ACC112 (cell line): ENCODE measurements around the gene HCFC1.

Experiments
- H2AFZ ChIP-seq: fragments of 200-600 bp; sonication (generic); one replicate; pipeline ENCODE4 v1.6.0; 2017; ENCODE audit warnings: antibody characterized with exemption, low read length; ENCODE audit not compliant: unreplicated experiment
- H3K27ac ChIP-seq: fragments of 200-600 bp; sonication (generic); 2 replicates; pipeline ENCODE4 v1.5.1; 2014; ENCODE audit warnings: low read depth, mild to moderate bottlenecking, antibody characterized with exemption, low read length, moderate library complexity
- H3K27me3 ChIP-seq: fragments of 200-600 bp; sonication (generic); 2 replicates; pipeline ENCODE4 v1.6.1; 2014; ENCODE audit warnings: mild to moderate bottlenecking, antibody characterized with exemption, low read length, moderate library complexity, mixed read lengths; ENCODE audit not compliant: insufficient read depth
- H3K36me3 ChIP-seq: fragments of 200-600 bp; sonication (generic); 2 replicates; pipeline ENCODE4 v1.6.1; 2016; ENCODE audit warnings: mild to moderate bottlenecking, antibody characterized with exemption, low read length, moderate library complexity, mixed read lengths; ENCODE audit not compliant: insufficient read depth
- H3K4me1 ChIP-seq: fragments of 200-600 bp; sonication (generic); one replicate; pipeline ENCODE4 v1.6.1; 2016; ENCODE audit warnings: low read length, mixed read lengths; ENCODE audit not compliant: insufficient read depth, unreplicated experiment, control insufficient read depth
- H3K4me3 ChIP-seq: fragments of 200-600 bp; sonication (generic); 2 replicates; pipeline ENCODE4 v1.5.1; 2014; ENCODE audit warnings: mild to moderate bottlenecking, low read depth, low read length
- H3K79me2 ChIP-seq: fragments of 200-600 bp; sonication (generic); one replicate; pipeline ENCODE4 v1.6.0; 2016; ENCODE audit warnings: low read length; ENCODE audit not compliant: control insufficient read depth, unreplicated experiment, insufficient read depth

HCFC1 gene

DNA sequence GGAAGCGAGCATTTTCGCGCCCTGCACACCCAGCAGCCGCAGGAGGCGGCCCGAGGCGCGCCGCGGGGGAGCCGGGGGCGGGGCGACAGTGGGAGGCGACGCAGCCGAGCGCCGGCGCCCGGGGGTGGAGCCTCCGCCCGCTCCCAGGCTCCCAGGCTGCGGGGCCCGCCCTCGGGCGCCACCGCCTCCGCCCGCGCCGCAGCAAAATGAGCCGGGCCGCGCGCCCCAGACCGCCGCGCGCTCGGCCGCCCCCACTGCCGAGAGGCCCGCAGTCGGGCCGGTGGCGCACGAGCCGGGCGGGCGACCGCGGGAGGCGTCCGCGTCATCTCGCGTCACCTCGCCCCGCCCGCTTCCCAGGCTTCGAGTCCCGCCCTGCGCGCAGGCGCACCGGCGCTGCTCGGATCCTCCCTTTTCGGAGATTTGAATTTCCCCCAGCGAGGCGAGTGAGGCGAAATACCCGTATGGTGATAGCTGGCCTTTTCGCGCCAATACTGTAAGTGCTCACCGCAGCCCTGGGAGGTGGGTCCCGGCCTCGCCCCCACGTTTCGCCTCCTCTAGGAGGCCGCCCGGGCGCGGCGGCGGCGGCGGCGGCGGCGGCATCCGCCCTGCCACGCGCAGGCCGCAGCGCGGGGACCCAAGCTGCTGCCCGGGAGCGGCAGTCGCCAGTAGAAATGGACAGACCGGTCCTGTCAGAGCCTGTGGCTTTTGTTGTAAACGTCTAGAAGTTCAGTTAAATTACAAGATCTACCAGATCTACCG, 929 bp upstream of the HCFC1 start, which contains the start of gene TMEM187:
Gene TMEM187, plus strand, starts transcription at position 387 of the 759 bp plus-strand sequence. CDS start 9,309 bp downstream, outside the sequence.
- no peaks in the 10 kb centered on the region for H3K36me3 ChIP-seq
- H3K4me1 ChIP-seq = peaks cover 24% of the 10 kb centered on the region
- H3K27me3 ChIP-seq = no peaks in the 10 kb centered on the region
- peak within 1 kb of the TSS; percentile 99 for H3K27ac ChIP-seq
- peak within 1 kb of the TSS; percentile 87 for H3K4me3 ChIP-seq
- H3K79me2 ChIP-seq = peaks cover 40% of the 10 kb centered on the region
- peak within 1 kb of the TSS; percentile 50 for H2AFZ ChIP-seq

DNA sequence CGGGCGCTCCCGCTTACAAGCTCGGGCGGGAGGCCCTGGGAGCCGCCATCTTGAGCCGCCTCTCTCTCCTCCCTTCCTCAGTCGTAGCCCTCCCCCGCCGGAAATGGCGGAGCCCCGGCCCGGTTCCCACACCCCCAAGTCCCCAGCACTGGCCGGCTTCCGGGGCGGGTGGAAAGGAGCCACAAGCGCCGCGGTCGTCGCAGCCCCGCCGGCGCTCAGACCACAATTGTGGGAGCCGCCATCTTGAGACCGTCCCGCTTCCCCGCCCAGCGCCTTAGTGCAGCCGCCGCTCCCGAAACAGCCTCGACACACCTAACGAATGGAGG, 531 bp downstream of the HCFC1 start:
- Histone ChIP-seq H3K36me3 (no peaks in the 10 kb centered on the region), H3K79me2 (peaks cover 54% of the 10 kb centered on the region), H3K4me3 (peak overlapping the region; percentile 87), H2AFZ (no peak overlapping the region), H3K27ac (peak overlapping the region; percentile 99), H3K4me1 (peaks cover 32% of the 10 kb centered on the region), H3K27me3 (no peaks in the 10 kb centered on the region)

DNA sequence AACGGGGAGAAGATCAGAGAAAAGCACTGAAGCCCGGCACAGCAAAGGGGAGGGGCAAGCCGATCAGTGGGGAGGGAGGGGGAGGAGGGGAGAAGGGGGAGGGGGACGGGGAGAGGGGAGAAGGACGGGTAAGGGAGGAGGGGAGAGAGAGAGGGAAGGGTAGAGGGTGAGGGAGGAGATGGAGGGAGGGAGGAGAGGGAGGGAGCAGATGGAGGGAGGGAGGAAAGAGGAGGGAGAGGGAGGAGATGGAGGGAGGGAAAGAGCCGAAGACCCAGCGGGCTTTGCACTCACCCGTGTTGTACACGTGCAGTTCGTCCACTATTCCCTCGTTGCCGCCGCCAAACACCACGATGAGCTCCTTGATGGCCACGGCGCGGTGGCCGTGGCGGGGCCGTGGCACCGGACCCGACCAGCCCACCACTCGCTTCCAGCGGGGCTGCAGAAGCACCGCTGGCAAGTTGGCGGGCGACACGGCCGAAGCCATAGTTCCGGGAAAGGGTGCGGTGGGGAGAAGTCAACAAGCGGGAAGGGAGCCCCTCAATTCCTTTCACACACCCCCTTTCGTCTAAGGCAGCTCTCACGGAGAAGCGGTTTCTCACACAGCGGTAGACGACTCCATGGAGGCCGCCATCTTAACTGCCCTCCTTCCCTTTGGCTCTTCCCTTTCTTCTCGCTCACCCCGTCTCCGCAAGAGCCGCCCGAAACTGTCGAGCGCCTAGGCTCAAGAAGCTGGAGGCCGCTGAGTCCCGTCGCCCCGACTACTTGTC, 1.1 kb downstream of the HCFC1 start:
- Histone ChIP-seq H3K79me2 (peaks cover 60% of the 10 kb centered on the region), H3K4me1 (peaks cover 32% of the 10 kb centered on the region)

DNA sequence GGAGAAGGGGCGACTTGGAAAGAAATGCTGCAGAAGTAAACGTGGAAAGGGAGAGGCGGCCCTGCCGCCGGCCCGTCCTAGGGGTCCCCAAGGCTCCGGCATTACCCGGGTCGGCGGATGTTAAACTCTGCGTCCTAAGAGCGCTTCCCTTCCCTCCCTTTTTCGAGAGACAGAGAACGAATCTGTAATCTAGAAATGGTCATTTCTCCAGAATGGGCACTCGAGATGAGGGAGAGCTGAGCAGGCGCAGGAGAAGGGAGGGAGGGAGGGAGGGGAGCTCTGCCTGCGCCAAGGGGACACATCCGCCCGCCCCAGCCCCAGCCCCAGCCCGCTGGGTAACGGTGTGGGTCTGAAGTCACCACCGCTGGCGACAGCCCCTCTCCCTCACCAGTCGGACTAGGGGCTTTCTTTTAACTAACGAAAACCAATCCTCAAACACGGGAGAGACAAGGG, 1.7 kb downstream of the HCFC1 start:
- no peaks in the 10 kb centered on the region for H3K27me3 ChIP-seq
- H3K4me3 ChIP-seq = peak overlapping the region; percentile 87
- H2AFZ ChIP-seq = no peak overlapping the region
- H3K79me2 ChIP-seq = peaks cover 65% of the 10 kb centered on the region
- H3K36me3 ChIP-seq = no peaks in the 10 kb centered on the region
- H3K27ac ChIP-seq = peak overlapping the region; percentile 99
- H3K4me1 ChIP-seq = peaks cover 32% of the 10 kb centered on the region

More for the DNA sequence above, 1.1 kb downstream of the HCFC1 start:
- H2AFZ ChIP-seq = no peak overlapping the region
- no peaks in the 10 kb centered on the region for H3K27me3 ChIP-seq
- H3K27ac ChIP-seq = peak overlapping the region; percentile 99
- no peaks in the 10 kb centered on the region for H3K36me3 ChIP-seq
- peak overlapping the region; percentile 87 for H3K4me3 ChIP-seq

DNA sequence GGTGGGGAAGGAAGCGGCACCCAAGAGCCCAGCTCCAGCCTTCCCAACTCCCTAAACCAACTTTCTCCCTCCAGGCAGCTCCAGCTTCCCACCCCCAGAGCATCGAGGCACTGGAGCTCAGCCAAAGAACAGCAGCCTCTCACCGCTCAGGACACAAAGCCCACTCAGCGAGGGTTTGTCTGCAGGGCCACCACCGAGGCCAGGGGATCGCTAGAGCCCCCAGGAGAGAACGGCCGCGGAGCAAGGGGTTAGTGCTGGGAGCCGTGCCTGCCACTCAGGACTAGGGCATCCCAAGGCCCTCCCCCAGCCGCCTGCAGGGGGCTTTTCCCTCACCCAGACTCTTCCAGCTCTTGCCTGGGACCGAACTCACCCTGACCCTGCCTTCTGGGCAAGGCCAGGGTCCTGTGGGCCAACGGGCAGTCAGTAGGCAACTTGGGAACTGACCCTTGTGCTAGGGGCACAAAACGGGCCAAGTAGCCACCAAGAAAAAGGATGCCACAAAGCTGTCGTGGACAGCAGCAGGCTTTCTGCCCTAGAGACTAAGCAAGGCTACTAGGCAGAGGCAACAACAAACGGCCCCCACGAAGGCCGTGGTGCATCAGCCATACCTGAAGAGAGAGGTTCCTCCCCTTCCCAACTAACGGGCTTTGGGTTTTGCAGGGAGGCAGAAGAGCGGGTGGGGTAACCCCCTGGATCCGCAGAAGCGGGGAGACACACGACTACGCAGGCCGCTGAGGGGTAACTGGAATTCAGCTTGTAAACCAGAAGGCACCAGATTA, 2.3 kb downstream of the HCFC1 start:
- Histone ChIP-seq H3K36me3 (no peaks in the 10 kb centered on the region), H3K27ac (peak overlapping the region; percentile 99), H3K4me1 (peaks cover 28% of the 10 kb centered on the region), H3K27me3 (no peaks in the 10 kb centered on the region), H3K79me2 (peaks cover 64% of the 10 kb centered on the region), H3K4me3 (peak overlapping the region; percentile 87), H2AFZ (no peak overlapping the region)

DNA sequence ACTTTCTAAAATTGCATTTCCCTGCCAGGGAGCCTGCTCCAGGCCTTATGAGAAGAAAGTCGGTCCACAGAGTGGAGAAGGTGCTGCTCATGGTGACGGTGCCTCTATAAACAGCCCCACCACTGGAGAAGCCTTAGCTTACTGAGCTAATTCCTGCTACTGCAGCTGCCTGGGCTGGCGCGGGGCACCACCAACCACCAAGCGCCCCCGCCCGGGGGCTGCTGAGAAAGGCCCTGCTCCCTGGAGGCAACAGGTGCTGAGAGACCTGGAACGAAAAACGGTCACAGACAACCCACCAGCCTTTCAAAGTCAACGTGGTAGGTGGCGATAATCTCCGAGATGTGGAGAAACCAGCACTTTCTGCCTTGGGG, 2.9 kb downstream of the HCFC1 start:
- H3K36me3 ChIP-seq = no peaks in the 10 kb centered on the region
- H3K27ac ChIP-seq = no peak overlapping the region
- H3K79me2 ChIP-seq = peaks cover 64% of the 10 kb centered on the region
- H3K4me3 ChIP-seq = peak overlapping the region; percentile 87
- H3K27me3 ChIP-seq = no peaks in the 10 kb centered on the region
- no peak overlapping the region for H2AFZ ChIP-seq
- peaks cover 22% of the 10 kb centered on the region for H3K4me1 ChIP-seq

DNA sequence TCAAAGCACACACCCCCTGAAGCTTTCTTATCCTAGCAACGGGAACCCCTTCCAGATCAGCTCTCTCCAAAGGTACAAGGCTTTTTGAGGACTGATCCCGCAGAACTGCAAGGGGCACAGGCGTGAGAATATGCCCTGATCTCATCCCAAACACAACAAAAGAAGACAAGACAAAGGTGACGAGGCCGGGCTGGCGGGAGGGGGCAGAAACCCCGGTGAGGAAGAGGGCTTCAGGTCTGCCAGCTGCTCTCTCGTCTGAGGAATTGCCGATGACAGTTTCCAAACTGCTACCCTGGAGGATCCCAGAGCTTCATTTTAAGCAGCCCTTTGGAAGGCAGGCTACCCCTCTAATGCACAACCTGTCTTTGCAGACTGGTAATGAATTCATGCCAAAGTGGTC, 3.4 kb downstream of the HCFC1 start:
- H3K27me3 ChIP-seq = no peaks in the 10 kb centered on the region
- no peak overlapping the region for H3K27ac ChIP-seq
- H3K79me2 ChIP-seq = peaks cover 63% of the 10 kb centered on the region
- no peaks in the 10 kb centered on the region for H3K36me3 ChIP-seq
- peaks cover 19% of the 10 kb centered on the region for H3K4me1 ChIP-seq
- peak overlapping the region; percentile 87 for H3K4me3 ChIP-seq
- H2AFZ ChIP-seq = no peak overlapping the region

DNA sequence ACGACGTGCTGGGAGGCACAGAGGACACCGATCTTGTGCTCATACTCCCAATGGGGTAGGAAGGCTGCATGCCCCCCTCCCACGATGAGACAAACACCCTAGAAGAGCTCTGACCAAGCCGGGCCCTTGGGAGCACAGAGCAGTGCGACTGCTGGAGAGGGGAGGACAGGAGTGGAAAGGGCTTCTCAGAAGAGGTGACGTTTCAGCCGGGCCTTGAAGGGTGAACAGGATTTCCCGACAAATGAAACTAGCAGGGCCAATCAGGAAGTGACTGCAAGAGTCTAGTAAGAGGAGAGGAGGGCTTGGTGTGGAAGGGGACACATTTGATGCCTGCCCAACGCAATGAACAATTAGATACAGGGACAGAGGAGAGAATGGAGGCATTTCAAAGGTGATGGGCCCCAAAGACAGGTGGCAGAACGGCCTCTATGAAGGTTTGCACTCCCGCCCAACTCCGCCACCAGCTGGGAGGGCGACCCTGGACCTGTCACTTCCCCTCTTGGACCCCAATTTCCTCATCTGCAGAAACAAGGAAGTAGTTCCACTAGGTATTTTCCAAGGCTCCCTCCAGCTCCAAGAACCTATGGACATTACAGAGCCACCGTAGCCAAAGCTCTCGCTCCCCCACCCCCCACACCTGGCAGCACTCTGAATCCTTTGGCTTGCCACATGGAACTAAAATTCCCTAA, 3.9 kb downstream of the HCFC1 start:
- no peak overlapping the region for H3K27ac ChIP-seq
- peak overlapping the region; percentile 87 for H3K4me3 ChIP-seq
- H2AFZ ChIP-seq = no peak overlapping the region
- no peaks in the 10 kb centered on the region for H3K27me3 ChIP-seq
- H3K36me3 ChIP-seq = no peaks in the 10 kb centered on the region
- peaks cover 19% of the 10 kb centered on the region for H3K4me1 ChIP-seq
- H3K79me2 ChIP-seq = peaks cover 63% of the 10 kb centered on the region

DNA sequence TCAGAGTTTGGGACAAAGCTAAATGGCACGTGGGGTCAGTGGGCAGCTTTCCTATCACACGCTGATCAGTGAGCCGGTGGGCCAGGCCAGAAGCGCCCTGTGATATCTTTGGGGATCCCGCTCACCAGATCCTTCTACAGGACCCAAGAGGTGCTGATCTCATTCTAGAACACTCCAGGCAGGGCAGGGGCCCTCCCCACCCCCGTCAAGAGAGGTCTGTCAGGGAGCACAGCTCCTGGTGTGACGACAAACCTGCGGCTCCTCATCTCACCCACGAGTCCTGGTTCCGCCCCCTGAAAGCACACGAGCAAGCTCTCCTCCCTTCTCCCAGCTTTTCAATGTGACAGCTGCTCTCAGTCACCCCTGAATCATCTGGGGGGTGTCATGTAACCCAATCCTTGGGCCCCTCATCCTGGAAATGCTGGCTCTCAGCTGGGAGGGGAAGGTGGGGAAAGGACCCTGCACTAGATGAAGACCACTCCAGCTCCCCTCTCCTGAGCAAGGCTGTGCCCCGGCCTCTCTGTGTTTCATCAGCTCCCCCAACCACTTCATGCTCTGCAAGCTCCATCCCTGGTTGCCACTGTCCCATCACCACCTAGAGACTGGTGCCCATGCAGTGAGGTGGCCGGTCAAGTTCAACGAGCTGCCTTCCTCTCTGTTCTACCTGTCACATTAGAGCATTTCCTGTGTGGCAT, 4.6 kb downstream of the HCFC1 start:
- Histone ChIP-seq H3K79me2 (peaks cover 63% of the 10 kb centered on the region), H3K27me3 (no peaks in the 10 kb centered on the region), H3K27ac (no peak overlapping the region), H3K4me3 (0 out of 2 replicates have a peak overlapping the region, but pooled peaks have one; percentile 87), H2AFZ (no peak overlapping the region), H3K36me3 (no peaks in the 10 kb centered on the region), H3K4me1 (peaks cover 19% of the 10 kb centered on the region)
